IPS-15b (cell line): Measurements from ENCODE around the gene BRAT1.

Experiments used
- H3K27me3 ChIP-seq: one replicate; pipeline ENCODE4 v1.6.1; 2013; ENCODE audit warnings: low read length; ENCODE audit not compliant: control insufficient read depth, insufficient read depth
- H3K36me3 ChIP-seq: one replicate; pipeline ENCODE4 v1.6.1; 2013; ENCODE audit warnings: low read length; ENCODE audit not compliant: control insufficient read depth, insufficient read depth
- H3K4me1 ChIP-seq: one replicate; pipeline ENCODE4 v1.6.1; 2013; ENCODE audit warnings: mild to moderate bottlenecking, low read length; ENCODE audit not compliant: control insufficient read depth, insufficient read depth
- H3K4me3 ChIP-seq: one replicate; pipeline ENCODE4 v1.5.1; 2013; ENCODE audit warnings: low read depth, low read length
- H3K9ac ChIP-seq: one replicate; pipeline ENCODE4 v1.6.1; 2013; ENCODE audit warnings: low read depth, mild to moderate bottlenecking, low read length
- H3K9me3 ChIP-seq: one replicate; pipeline ENCODE4 v1.6.1; 2013; ENCODE audit warnings: mild to moderate bottlenecking, low read length; ENCODE audit not compliant: control insufficient read depth, insufficient read depth

Gene BRAT1

DNA sequence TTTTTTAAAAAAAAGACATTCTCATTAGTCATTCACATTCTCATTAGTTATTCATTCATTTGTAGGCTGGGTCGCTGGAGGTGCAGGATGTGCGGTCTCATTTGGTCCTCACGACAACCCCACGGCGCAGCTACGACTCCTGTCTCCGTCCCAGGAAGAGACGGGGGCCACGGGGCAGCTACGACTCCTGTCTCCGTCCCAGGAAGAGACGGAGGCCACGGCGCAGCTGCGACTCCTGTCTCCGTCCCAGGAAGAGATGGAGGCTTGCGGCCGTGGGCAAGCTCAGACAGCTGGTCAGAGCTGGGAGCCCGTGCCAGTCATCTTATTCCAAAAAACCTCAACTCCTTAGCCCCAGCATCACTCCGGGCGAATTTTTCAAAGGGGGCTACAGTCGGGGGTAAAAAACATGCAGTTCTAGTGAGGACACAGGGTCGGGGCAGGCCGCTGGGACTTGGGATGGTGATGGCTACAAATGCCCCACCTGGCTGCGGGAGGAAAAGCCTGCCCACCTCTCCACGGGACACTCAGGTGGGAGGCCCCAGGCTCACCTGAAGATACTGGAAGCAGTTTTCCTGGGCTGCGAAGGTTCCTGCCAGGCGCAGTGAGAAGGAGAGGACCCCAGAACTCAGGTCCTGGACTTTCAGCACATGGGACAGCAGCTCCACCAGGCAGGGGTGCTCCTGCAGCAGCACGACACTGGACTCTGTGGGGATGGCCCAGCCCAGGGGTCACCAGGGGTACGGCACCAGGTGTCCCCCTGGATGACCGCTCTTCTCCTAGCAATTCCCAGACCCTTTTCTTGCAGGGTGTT lies 8.3 kb downstream of the BRAT1 start:
- H3K4me3 ChIP-seq: no peak overlapping the region
- H3K9ac ChIP-seq: no peak overlapping the region
- H3K36me3 ChIP-seq: peaks cover 37% of the 10 kb centered on the region
- no peaks in the 10 kb centered on the region for H3K9me3 ChIP-seq
- H3K4me1 ChIP-seq: no peaks in the 10 kb centered on the region
- H3K27me3 ChIP-seq: no peaks in the 10 kb centered on the region

DNA sequence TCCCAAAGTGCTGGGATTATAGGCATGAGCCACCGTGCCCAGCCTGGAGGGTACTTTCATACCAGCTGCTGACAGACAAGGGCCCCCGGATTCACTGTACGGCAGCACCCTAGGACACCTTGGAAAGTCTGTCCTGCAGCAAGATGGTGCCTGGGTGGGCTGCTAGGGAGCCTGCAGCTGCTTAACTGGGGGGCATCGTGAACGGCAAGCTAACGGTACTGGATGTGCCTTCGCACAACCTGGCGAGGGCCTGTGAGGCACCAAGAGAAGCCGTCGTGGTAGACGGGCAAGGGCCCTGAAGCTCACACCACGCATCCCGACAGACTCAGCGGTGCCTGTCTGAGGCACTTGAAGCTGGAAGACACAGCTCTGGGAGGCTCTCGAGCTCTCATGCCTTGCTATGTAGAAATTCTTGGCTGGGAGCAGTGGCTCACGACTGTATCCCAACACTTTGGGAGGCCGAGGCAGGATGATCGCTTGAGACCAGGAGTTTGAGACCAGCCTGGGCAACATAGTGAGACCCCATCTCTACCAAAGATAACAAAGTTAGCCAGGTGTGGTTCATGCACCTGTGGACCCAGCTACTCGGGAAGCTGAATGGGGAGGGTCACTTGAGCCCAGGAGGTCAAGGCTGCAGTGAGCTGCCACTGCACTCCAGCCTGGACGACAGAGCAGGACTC lies 9.4 kb downstream of the BRAT1 start:
- H3K36me3 ChIP-seq: peaks cover 45% of the 10 kb centered on the region

DNA sequence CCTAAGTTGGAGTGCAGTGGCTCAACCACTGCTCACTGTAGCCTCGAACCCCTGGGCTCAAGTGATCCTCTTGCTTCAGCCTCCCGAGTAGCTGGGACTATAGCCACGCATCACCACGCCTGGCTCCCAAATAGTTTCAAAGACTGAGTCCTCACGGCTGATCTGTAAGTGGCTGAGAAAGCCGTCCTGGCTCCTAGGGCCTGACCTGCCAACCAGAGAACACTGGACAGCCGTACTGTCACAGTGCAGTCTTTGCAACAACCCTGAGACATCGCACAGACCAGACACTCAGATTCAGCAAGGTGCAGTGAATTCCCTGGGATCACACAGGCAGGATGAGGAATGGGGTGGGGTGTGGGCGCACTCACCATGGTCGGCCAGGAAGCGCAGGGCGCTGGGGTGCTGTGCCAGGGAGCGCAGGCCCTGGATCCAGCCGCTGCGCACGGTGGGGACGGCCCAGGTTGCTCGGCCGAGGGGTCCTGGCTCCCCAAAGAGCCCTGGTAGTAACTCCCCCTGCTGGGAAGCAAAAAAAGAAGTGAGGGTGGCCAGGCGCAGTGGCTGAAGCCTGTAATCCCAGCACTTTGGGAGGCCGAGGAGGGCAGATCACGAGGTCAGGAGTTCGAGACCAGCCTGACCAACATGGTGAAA lies 10.7 kb downstream of the BRAT1 start:
- Histone ChIP-seq H3K4me3 (no peak overlapping the region), H3K4me1 (no peaks in the 10 kb centered on the region), H3K9me3 (no peaks in the 10 kb centered on the region), H3K27me3 (no peaks in the 10 kb centered on the region), H3K9ac (no peak overlapping the region), H3K36me3 (peaks cover 54% of the 10 kb centered on the region)

More for the DNA sequence above, 9.4 kb downstream of the BRAT1 start:
- Histone ChIP-seq H3K4me1 (no peaks in the 10 kb centered on the region), H3K9ac (no peak overlapping the region), H3K4me3 (no peak overlapping the region), H3K27me3 (no peaks in the 10 kb centered on the region), H3K9me3 (no peaks in the 10 kb centered on the region)

DNA sequence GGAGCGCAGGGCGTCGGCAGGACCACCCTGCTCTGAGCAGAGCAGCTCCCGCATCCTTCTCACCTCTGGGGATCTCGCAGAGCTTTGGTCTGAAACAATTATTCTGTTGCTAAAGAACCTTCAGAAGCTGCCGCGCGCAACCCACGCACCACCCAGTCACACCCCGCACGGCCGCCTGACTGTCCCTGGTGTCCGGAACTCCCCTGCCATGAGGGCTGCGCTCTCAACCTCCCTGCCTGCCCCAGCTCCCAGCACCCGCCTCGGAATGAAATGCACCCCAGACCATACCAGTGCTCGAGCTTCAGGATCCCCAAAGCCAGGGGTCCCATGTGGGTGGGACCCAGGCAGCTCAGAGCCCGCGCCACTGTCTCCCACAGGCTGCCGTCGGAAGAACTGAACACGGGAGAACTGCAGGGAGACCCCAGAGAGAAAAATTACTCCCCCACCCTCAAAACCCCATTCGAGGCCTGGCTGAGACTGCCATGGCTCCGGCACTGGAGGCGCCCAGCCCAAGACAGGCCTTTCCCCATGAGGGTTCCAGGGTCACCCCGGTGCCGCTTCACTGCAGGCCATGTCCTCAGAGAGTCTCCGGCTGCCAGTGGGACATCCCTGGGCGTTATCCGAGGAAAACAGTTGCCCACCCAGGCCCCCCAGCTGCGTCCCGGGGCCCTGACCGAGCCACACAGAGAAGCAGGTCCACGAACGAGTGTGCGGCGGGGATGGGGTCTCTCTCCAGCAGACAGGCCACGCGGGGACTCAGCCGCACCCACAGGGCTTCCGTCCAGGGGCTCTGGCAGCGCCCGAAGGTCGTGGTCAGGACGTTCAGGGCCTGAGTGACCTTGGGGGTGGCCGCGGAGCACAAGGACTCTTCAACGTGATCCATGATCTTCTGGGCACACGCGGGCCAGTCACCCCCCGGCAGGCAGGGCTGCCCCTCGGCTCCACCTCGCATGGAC lies 12.1 kb downstream of the BRAT1 start:
- Histone ChIP-seq H3K27me3 (no peaks in the 10 kb centered on the region), H3K4me1 (no peaks in the 10 kb centered on the region), H3K9ac (no peak overlapping the region), H3K4me3 (no peak overlapping the region), H3K36me3 (peaks cover 64% of the 10 kb centered on the region), H3K9me3 (no peaks in the 10 kb centered on the region)

DNA sequence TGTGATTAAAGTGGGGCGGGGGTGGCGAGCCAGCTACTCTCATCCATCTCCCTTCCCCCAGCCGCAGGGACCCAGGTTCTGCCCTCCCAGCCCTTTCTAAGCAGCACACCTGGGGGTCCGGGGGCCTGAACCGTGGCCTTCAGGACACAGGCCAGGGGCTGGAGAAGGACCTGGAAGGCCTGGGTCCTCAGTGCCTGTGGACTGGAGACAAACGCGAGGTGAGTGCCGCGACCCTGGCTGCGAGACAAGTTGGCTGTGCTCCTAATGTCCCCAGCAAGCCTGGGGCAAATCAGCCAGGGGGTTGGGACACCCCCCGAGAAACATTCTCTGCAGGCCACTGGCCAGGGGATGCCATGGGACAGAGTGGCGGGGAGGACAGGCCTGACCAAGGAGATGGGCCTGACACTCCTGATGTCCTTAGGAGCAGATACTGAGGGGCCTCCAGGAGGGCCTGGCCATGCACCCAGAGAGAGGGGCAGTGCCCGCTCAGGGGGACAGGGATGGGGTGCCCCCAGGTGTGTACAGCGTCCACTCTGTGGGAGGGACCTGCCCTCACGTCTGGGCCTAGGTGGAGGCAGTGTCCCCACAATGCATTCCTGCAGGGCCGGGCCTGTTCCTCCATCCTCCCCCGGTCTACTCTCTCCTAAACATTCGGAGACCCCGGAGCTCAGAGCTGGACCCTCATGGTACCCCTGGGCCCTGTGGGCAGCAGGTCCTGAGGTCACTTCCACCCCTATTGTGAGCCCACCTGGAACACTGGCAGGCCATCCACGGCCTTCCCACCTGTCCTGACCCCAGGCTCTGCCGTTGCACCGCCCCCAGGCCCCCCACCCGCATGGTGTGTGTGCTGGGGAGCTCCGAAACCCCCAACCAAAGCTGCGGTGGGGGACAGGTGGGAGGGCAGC lies 13.1 kb downstream of the BRAT1 start:
- H3K4me3 ChIP-seq: no peak overlapping the region
- no peaks in the 10 kb centered on the region for H3K4me1 ChIP-seq
- peaks cover 66% of the 10 kb centered on the region for H3K36me3 ChIP-seq

DNA sequence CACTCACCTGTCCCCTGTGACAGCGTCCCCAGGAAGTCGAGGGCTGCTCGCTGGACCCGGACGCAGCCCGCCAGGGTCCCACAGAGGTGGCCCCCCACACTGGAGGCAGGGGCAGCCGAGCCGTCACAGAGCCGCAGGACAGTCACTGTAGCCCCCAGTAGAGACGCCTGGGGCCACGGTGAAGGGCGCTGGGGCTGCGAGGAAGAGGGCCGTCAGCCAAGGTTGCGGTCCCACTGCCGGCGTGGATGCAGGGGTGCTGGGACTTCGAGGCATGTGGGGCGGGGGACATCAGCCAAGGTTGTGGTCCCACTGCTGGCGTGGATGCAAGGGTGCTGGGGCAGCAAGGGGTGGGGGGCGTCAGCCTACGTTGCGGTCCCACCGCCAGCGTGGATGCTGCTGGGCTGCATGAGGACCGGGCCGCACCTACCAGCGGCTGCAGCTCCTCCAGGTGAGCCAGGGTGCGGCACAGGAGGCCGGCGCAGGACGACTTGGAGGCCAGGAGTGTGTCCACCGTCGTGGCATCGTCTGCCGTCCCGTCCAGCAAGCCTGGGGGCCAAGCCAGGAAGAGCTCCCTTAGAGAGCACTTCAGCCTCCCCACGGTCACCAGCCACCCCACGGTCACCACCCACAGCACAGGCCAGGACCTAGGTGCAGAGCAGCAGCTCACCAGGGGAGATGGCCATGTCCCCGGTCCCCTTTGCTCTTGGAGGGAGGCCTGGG lies 13.9 kb downstream of the BRAT1 start:
- no peaks in the 10 kb centered on the region for H3K9me3 ChIP-seq
- H3K36me3 ChIP-seq: peaks cover 59% of the 10 kb centered on the region
- no peaks in the 10 kb centered on the region for H3K4me1 ChIP-seq
- no peak overlapping the region for H3K4me3 ChIP-seq
- no peaks in the 10 kb centered on the region for H3K27me3 ChIP-seq
- no peak overlapping the region for H3K9ac ChIP-seq

More for the DNA sequence above, 13.1 kb downstream of the BRAT1 start:
- Histone ChIP-seq H3K27me3 (no peaks in the 10 kb centered on the region), H3K9me3 (no peaks in the 10 kb centered on the region), H3K9ac (no peak overlapping the region)

DNA sequence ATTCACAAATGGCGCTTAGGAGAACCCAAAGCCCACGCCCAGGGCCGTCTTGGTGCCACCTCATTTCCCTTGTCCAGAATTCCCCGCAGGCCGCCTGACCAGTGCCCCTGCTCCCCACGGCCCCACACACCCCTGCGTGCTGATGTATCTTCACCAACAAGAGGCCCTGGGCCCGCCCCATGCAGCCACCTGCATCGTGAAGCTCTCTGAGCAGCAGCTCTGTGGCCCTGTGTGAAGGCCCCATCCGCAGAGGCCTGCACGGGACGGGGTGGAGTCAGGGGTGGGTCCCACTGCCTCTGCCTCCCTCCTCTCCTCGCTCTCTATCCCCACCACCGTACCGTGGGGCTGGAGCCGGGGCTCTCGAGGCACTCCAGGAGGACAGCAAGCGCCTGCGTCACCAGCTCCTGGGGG lies 14.7 kb downstream of the BRAT1 start:
- Histone ChIP-seq H3K9ac (no peak overlapping the region), H3K4me1 (no peaks in the 10 kb centered on the region), H3K4me3 (no peak overlapping the region), H3K9me3 (no peaks in the 10 kb centered on the region), H3K36me3 (peaks cover 54% of the 10 kb centered on the region), H3K27me3 (no peaks in the 10 kb centered on the region)

DNA sequence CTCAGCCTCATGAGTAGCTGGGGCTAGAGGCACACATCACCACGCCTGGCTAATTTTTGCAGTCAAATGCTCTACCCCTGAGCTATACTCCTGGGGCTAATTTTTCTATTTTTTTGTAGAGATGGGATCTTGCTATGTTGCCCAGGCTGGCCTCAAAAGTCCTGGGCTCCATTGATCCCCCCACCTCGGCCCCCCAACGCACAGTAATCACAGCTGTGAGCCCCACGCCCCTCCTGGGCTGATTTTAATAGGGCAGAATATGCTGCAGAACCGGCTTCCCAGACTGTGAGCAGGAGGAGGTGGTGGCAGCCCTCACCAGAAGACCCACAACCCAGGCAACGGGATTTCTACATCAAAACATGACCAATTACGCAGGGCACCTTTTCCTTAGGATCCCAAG lies 15.2 kb downstream of the BRAT1 start:
- H3K27me3 ChIP-seq: no peaks in the 10 kb centered on the region
- no peaks in the 10 kb centered on the region for H3K9me3 ChIP-seq
- no peaks in the 10 kb centered on the region for H3K4me1 ChIP-seq
- H3K9ac ChIP-seq: no peak overlapping the region
- H3K4me3 ChIP-seq: no peak overlapping the region
- H3K36me3 ChIP-seq: peaks cover 54% of the 10 kb centered on the region

DNA sequence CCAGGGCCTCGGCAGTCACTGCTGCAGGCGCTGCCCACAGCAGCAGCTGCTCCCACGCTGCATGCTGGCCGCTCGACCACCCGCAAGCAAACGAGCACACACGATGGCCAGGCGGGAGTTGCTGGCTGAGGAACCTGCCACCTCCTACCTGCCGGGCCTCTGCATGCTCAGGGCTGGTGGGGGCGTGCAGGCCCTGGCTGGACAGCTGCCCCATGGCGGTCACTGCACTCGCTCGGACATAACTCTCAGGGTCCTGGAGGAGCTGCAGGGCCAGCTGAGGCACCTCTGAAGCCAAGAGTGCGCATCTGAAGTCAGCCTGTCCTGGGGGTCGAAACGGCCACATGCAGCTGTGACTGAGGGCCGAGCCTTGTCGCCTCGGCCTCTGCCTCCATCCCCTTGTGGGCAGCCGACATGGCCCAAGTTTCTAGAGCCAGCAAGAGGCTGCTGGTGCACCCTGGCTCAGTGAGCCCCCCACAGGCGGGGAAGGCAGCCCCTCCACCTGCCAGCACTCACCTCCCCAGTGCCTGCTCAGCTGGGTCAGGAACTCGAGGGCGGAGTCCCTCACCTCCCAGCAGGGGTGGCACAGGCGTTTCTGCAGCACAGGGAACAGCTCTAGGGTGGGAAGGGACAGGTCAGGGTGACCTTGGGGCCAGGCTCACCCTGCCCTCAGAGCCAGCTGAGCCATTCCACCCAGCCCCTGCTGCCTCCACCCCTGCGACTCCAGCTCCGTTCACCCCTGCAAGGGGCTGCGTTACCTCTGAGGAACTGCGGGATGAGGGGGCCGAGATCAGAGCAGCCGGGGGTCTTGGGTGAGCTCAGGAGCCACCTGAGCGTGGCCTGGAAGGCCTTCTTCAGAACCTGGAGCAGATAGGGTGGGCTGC lies 16.1 kb downstream of the BRAT1 start:
- Histone ChIP-seq H3K9me3 (no peaks in the 10 kb centered on the region), H3K4me1 (no peaks in the 10 kb centered on the region), H3K9ac (no peak overlapping the region), H3K36me3 (peaks cover 49% of the 10 kb centered on the region), H3K4me3 (no peak overlapping the region), H3K27me3 (no peaks in the 10 kb centered on the region)
